Muscle layer of colon (tissue), 2 donors: Measurements from ENCODE around the gene VSIG1.

Experiments
- H3K27ac ChIP-seq: one replicate; pipeline ENCODE4 v1.7.0; 2013; ENCODE audit warnings: low read depth, mild to moderate bottlenecking, low read length, moderate library complexity
- H3K27me3 ChIP-seq, 2 donors: one replicate each; pipeline ENCODE4 v1.7.0; 2013; ENCODE audit warnings: low read length in 2 of 2, mild to moderate bottlenecking in 2 of 2; ENCODE audit not compliant: insufficient read depth in 2 of 2, control insufficient read depth in 1 of 2
- H3K36me3 ChIP-seq: one replicate; pipeline ENCODE4 v1.7.0; 2013; ENCODE audit warnings: mild to moderate bottlenecking, low read length; ENCODE audit not compliant: insufficient read depth
- H3K4me1 ChIP-seq: one replicate; pipeline ENCODE4 v1.7.0; 2013; ENCODE audit warnings: mild to moderate bottlenecking, low read length; ENCODE audit not compliant: insufficient read depth
- H3K4me3 ChIP-seq, 2 donors: one replicate each; pipeline ENCODE4 v1.7.0; 2013; ENCODE audit warnings: low read length in 2 of 2, low read depth in 1 of 2, mild to moderate bottlenecking in 1 of 2, moderate library complexity in 1 of 2
- H3K9ac ChIP-seq: one replicate; pipeline ENCODE4 v1.7.0; 2013; ENCODE audit warnings: low read length
- H3K9me3 ChIP-seq: one replicate; pipeline ENCODE4 v1.7.0; 2013; ENCODE audit warnings: mild to moderate bottlenecking, low read length
- donor health status: abdominal sarcoma.
- donor health status: Adenocarcinoma of cecum.

VSIG1 gene

DNA sequence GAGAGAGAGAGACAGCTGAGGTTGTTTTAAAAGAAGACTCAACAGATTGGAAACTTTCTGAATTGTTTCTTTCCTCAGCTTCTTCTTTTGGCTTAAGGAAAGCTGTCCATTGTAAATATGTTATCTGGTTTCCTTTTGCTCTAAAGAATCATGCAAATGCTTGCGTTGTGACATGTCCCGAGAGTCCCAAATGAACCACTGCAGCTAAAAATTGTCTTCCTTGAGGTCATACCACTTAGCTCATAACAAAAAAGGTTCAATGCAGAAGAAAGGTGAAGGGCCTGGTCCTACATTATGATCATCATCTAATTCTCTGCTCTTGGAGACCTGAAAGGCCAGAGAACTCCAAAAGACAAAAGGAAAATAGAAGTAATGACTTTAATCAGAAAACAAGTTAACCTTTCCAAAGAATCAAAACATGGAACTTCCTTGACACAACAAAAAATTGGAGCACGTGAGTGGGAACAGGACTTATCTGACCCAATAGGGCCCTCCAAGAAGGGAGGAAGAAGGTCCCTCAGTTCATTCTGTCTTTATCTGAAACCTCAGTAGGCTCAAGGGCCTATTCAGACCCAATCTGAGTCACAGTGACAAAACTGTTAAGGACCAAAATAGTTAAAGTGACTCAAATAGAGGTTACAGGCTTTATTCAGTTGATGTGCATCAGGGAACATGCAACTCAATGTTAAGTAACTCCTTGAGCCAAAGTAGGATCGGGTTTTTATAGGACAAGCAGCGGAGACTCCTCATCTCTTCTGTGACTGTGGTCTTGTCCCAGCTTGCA lies 14.7 kb upstream of the VSIG1 start:
- Histone ChIP-seq H3K9me3 (no peaks in the 10 kb centered on the region), H3K27ac (no peak overlapping the region), H3K27me3 (no peaks in the 10 kb centered on the region), H3K36me3 (no peaks in the 10 kb centered on the region), H3K4me3 (no peak overlapping the region), H3K9ac (no peak overlapping the region), H3K4me1 (no peaks in the 10 kb centered on the region)

GRCh38 chrX:108032944-108033343 lies 11.9 kb upstream of the VSIG1 start:
- Histone ChIP-seq H3K27ac (no peak overlapping the region), H3K27me3 (no peaks in the 10 kb centered on the region), H3K9ac (no peak overlapping the region), H3K9me3 (no peaks in the 10 kb centered on the region), H3K4me3 (no peak overlapping the region), H3K36me3 (no peaks in the 10 kb centered on the region), H3K4me1 (no peaks in the 10 kb centered on the region)

- Histone ChIP-seq H3K36me3 (no peaks in the 10 kb centered on the region), H3K4me3 (no peak overlapping the region), H3K9me3 (no peaks in the 10 kb centered on the region), H3K9ac (no peak overlapping the region), H3K4me1 (no peaks in the 10 kb centered on the region), H3K27me3 (no peaks in the 10 kb centered on the region), H3K27ac (no peak overlapping the region)
Observed at GRCh38 chrX:108033890-108034289, 11.0 kb upstream of the VSIG1 start.

- Histone ChIP-seq H3K9me3 (no peaks in the 10 kb centered on the region), H3K36me3 (no peaks in the 10 kb centered on the region), H3K4me1 (no peaks in the 10 kb centered on the region), H3K4me3 (no peak overlapping the region), H3K9ac (no peak overlapping the region), H3K27me3 (no peaks in the 10 kb centered on the region), H3K27ac (no peak overlapping the region)
Observed at GRCh38 chrX:108034725-108035124, 10.1 kb upstream of the VSIG1 start.

DNA sequence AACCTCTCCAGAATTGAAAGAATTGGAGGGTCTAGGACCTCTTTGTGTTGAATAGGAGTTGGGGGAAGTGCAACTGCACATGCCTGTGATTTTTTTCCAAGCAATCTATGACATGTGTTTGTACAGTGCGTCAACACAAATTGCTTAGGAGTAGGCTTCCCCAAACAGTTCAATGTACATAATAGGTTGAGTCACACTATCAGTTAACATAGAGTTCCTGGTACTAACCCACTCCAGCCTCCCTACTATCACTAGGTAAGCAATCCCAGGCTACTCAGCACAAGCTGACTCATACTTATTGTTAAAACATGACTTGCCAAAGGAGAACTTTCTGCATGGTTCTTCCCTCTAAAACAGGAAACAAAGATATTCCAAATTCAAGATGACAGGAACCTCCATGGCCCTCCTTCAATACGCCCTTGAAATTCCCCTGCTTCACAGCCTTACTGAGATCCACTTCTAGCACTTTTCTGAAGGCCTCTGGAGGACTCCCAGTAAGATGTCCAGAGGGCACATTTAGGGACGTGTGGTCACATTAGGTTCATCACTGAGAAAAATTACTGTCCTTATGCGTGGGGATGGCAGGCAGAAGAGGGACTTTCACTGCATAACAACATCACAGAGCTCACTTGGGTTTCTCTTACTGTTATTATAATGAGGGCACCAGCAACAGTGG lies 8.4 kb upstream of the VSIG1 start:
- H3K4me1 ChIP-seq, result no peaks in the 10 kb centered on the region
- H3K27ac ChIP-seq, result no peak overlapping the region
- no peak overlapping the region for H3K9ac ChIP-seq
- no peaks in the 10 kb centered on the region for H3K36me3 ChIP-seq
- H3K27me3 ChIP-seq, result no peaks in the 10 kb centered on the region
- H3K9me3 ChIP-seq, result no peaks in the 10 kb centered on the region
- no peak overlapping the region for H3K4me3 ChIP-seq

- no peaks in the 10 kb centered on the region for H3K36me3 ChIP-seq
- no peaks in the 10 kb centered on the region for H3K4me1 ChIP-seq
- H3K9ac ChIP-seq, result no peak overlapping the region
- no peaks in the 10 kb centered on the region for H3K9me3 ChIP-seq
- no peak overlapping the region for H3K27ac ChIP-seq
- peaks cover 0 to 13% of the 10 kb centered on the region in 2 donors for H3K27me3 ChIP-seq
- H3K4me3 ChIP-seq, result no peak overlapping the region
Observed at GRCh38 chrX:108049649-108050048, 4.8 kb downstream of the VSIG1 start.

GRCh38 chrX:108053218-108053617 lies 8.4 kb downstream of the VSIG1 start:
- Histone ChIP-seq H3K36me3 (no peaks in the 10 kb centered on the region), H3K4me3 (no peak overlapping the region), H3K27me3 (peaks cover 0 to 13% of the 10 kb centered on the region in 2 donors), H3K27ac (no peak overlapping the region), H3K9ac (no peak overlapping the region), H3K9me3 (no peaks in the 10 kb centered on the region), H3K4me1 (no peaks in the 10 kb centered on the region)

DNA sequence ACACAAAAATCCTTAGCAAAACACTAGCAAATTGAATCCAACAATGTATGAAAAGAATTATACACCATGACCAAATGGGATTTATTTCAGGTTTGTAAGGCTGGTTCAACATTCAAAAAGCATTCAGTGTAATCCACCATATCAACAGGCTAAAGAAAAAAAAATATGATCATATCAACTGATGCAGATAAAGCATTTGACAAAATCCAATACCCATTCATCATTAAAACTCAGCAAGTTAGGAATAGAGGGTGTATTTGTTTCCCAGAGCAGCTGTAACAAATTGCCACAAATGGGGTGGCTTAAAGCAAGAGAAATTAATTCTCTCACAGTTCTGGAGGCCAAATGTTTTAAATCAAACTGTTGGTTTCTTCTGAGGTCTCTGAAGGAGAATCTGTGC lies 10.7 kb downstream of the VSIG1 start:
- H3K27me3 ChIP-seq, result peaks cover 0 to 9% of the 10 kb centered on the region in 2 donors
- no peaks in the 10 kb centered on the region for H3K4me1 ChIP-seq
- no peaks in the 10 kb centered on the region for H3K9me3 ChIP-seq
- no peak overlapping the region for H3K4me3 ChIP-seq
- no peak overlapping the region for H3K27ac ChIP-seq
- H3K36me3 ChIP-seq, result no peaks in the 10 kb centered on the region
- no peak overlapping the region for H3K9ac ChIP-seq

GRCh38 chrX:108059801-108060200 lies 14.9 kb downstream of the VSIG1 start:
- H3K36me3 ChIP-seq, result no peaks in the 10 kb centered on the region
- H3K27me3 ChIP-seq, result peaks cover 0 to 5% of the 10 kb centered on the region in 2 donors
- H3K4me1 ChIP-seq, result no peaks in the 10 kb centered on the region
- no peaks in the 10 kb centered on the region for H3K9me3 ChIP-seq
- H3K4me3 ChIP-seq, result no peak overlapping the region
- H3K9ac ChIP-seq, result no peak overlapping the region
- no peak overlapping the region for H3K27ac ChIP-seq

DNA sequence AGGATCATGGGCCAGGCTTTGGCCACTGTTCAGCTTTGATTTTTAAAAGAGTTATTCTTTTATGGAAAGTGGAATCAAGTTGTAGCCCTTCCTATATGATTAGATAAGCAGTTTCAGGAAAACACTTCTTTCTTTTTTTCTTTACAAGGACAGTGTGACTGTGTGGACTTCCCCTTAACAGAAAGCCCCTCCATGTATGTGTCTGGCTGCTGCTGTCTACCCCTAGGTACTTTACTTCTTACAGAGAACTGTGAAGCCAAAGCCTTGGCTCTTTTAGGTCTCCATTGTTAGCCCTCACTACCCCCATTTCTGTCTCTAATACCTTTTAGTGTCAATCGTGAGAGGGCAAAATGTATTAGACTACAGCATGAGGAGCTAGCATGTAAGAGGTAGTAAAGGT lies 19.1 kb downstream of the VSIG1 start:
- peaks cover 0 to 12% of the 10 kb centered on the region in 2 donors for H3K27me3 ChIP-seq
- no peak overlapping the region for H3K27ac ChIP-seq
- H3K4me1 ChIP-seq, result no peaks in the 10 kb centered on the region
- no peak overlapping the region for H3K4me3 ChIP-seq
- H3K36me3 ChIP-seq, result no peaks in the 10 kb centered on the region
- H3K9me3 ChIP-seq, result no peaks in the 10 kb centered on the region
- H3K9ac ChIP-seq, result no peak overlapping the region

DNA sequence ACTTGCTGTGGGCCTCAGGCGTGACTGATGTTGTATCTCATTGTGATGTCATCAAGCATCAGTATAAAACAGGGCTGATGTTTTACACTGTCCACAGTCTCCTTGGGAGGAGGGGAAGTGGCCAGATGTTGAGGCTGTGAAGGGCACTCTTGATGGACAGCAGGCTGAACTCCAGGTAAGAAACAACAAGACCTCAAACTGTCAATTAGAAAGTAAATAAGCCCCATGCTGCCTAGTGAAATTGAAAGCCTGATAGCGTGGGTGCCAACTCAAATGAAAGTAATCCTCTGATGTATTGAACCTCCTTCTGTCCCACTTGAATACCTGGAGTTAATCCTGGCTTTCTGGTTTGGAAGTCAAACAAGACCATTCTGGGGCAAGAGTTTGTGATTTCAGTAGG lies 19.7 kb downstream of the VSIG1 start:
- no peaks in the 10 kb centered on the region for H3K9me3 ChIP-seq
- H3K36me3 ChIP-seq, result no peaks in the 10 kb centered on the region
- no peak overlapping the region for H3K9ac ChIP-seq
- H3K4me1 ChIP-seq, result no peaks in the 10 kb centered on the region
- H3K27ac ChIP-seq, result no peak overlapping the region
- peaks cover 0 to 12% of the 10 kb centered on the region in 2 donors for H3K27me3 ChIP-seq
- H3K4me3 ChIP-seq, result no peak overlapping the region

GRCh38 chrX:108068121-108068520 lies 23.3 kb downstream of the VSIG1 start:
- Histone ChIP-seq H3K9me3 (no peaks in the 10 kb centered on the region), H3K27ac (no peak overlapping the region), H3K9ac (no peak overlapping the region), H3K27me3 (peaks cover 0 to 9% of the 10 kb centered on the region in 2 donors), H3K4me3 (no peak overlapping the region), H3K4me1 (no peaks in the 10 kb centered on the region), H3K36me3 (no peaks in the 10 kb centered on the region)
